Activated CD4-positive, alpha-beta T cell treated with anti-CD3 and anti-CD28 coated beads for 36 hours (primary cell): Measurements from ENCODE around the gene IL3. TPM values are rescaled to one million over a fixed set of nuclear protein-coding genes. Genes with fewer than 3 reads are reported as not detected.
A peak's percentile ranks its signal among the peaks of the same experiment; 100 is the strongest.

Experiments
- ATAC-seq: fragments of 200-7000 bp; cut with Tn5 transposase; one replicate; pipeline ENCODE4 v1.10.0; 2021; ENCODE audit warnings: mild to moderate bottlenecking, moderate library complexity
- CTCF ChIA-PET: fragments of 350-600 bp; sonication (Branson Sonifier 250); formaldehyde crosslinking; loops from one replicate; lab custom pipeline; 2021; ENCODE audit warnings: antibody characterized with exemption; lab: Charles Lee
- POLR2A ChIA-PET: fragments of 350-600 bp; sonication (Branson Sonifier 250); formaldehyde crosslinking; loops from one replicate; lab custom pipeline; 2021; ENCODE audit warnings: antibody characterized with exemption, inconsistent platforms; lab: Charles Lee
- DNase-seq: peaks from one replicate; pipeline ENCODE4 v3.0.0-alpha.2; 2020
- H3K27ac Mint-ChIP-seq: one replicate; pipeline ENCODE4 v1.8.0; 2021; ENCODE audit warnings: mixed read lengths
- H3K27me3 Mint-ChIP-seq: one replicate; pipeline ENCODE4 v1.8.0; 2021; ENCODE audit warnings: mixed read lengths
- H3K36me3 Mint-ChIP-seq: one replicate; pipeline ENCODE4 v1.8.0; 2021; ENCODE audit warnings: low read depth, mixed read lengths
- H3K4me1 Mint-ChIP-seq: one replicate; pipeline ENCODE4 v1.8.0; 2021; ENCODE audit warnings: mixed read lengths
- H3K4me3 Mint-ChIP-seq: one replicate; pipeline ENCODE4 v1.8.0; 2021; ENCODE audit warnings: mild to moderate bottlenecking, moderate library complexity, mixed read lengths
- H3K9me3 Mint-ChIP-seq: one replicate; pipeline ENCODE4 v1.8.0; 2021; ENCODE audit warnings: low read depth, mixed read lengths
- intact Hi-C, 2 experiments: fragments of 100-400 bp; cut with DNase I in 1 of 2; cut with micrococcal nuclease in 1 of 2; formaldehyde crosslinking; loops; one replicate each; pipeline versions ENCODE4 v1.14.2 to v1.15.1; 2022 to 2024; cut with DNase I, micrococcal nuclease
- total RNA-seq, 2 experiments: library from RNA; stranded (reverse); gene quantifications; one replicate each; pipeline ENCODE4 v1.2.3, GENCODE V29; 2021

The IL3 gene
- total RNA-seq = 10 to 100 TPM; 10.8 to 11.6 TPM

GRCh38 chr5:132060501-132061161, at the start of gene IL3:
TSS of gene IL3 (plus strand) at chr5:132060655. CDS start at chr5:132060707, 52 bp downstream.
- DNase-seq (peak; percentile 3), ATAC-seq (no peak)
- Mint-ChIP-seq H3K36me3 (no peaks in the 10 kb centered on the region), H3K9me3 (no peaks in the 10 kb centered on the region), H3K4me3 (no peak within 1 kb of the TSS), H3K27me3 (peaks cover 2% of the 10 kb centered on the region), H3K27ac (no peak within 1 kb of the TSS), H3K4me1 (peaks cover 43% of the 10 kb centered on the region)
- intact Hi-C loops = no loop called here
- ChIA-PET CTCF (interaction anchor here (3.6 to 4.2 kb wide), 2 partner anchors 119 to 472 kb away, joined by 23 to 30 read pairs; no protein-coding TSS in a partner anchor), POLR2A (no interaction called here)

- Mint-ChIP-seq H3K36me3 (no peaks in the 10 kb centered on the region), H3K4me1 (peaks cover 18% of the 10 kb centered on the region), H3K4me3 (peak overlapping the region; percentile 68), H3K27me3 (peaks cover 50% of the 10 kb centered on the region), H3K27ac (no peak overlapping the region), H3K9me3 (no peaks in the 10 kb centered on the region)
- ATAC-seq (no peak), DNase-seq (no peak)
- CTCF ChIA-PET = interaction anchor here (0.6 to 6.9 kb wide), 5 partner anchors 10 to 422 kb away, joined by 3 to 109 read pairs (median 3); no protein-coding TSS in a partner anchor
- intact Hi-C loops = no loop called here
- POLR2A ChIA-PET = interaction anchor here (0.6 kb wide), 2 partner anchors 370 to 482 kb away, joined by 3 read pairs; no protein-coding TSS in a partner anchor
Measured at GRCh38 chr5:132010989-132011621, 49.4 kb upstream of the IL3 start.

- peak; percentile 65 for DNase-seq
- peak; percentile 47 for ATAC-seq
- Mint-ChIP-seq H3K36me3 (no peaks in the 10 kb centered on the region), H3K4me1 (peaks cover 23% of the 10 kb centered on the region), H3K27ac (no peak within 1 kb of the TSS), H3K4me3 (peak within 1 kb of the TSS; percentile 68), H3K9me3 (no peaks in the 10 kb centered on the region), H3K27me3 (peaks cover 57% of the 10 kb centered on the region)
- intact Hi-C loops = no loop called here
- CTCF ChIA-PET = interaction anchor here (0.6 to 6.9 kb wide), 3 partner anchors 179 to 423 kb away, joined by 3 to 109 read pairs (median 5); no protein-coding TSS in a partner anchor
- POLR2A ChIA-PET = interaction anchor here (0.6 kb wide), 2 partner anchors 371 to 482 kb away, joined by 3 read pairs; no protein-coding TSS in a partner anchor
Measured at GRCh38 chr5:132011622-132012343, 48.7 kb upstream of the IL3 start, which contains the start of gene ACSL6. TSS of gene ACSL6 (minus strand) at chr5:132011658. CDS start at chr5:132011553, 105 bp downstream.

GRCh38 chr5:132012371-132013005, 48.0 kb upstream of the IL3 start:
- Mint-ChIP-seq H3K4me1 (peaks cover 26% of the 10 kb centered on the region), H3K9me3 (no peaks in the 10 kb centered on the region), H3K4me3 (peak overlapping the region; percentile 45), H3K27me3 (peaks cover 63% of the 10 kb centered on the region), H3K27ac (no peak overlapping the region), H3K36me3 (no peaks in the 10 kb centered on the region)
- intact Hi-C loops = no loop called here
- peak; percentile 32 for ATAC-seq
- CTCF ChIA-PET = interaction anchor here (0.6 to 1.0 kb wide), 3 partner anchors 51 to 425 kb away, joined by 3 to 5 read pairs (median 4); no protein-coding TSS in a partner anchor
- POLR2A ChIA-PET = interaction anchor here (0.5 kb wide), 1 partner anchor 43 kb away, joined by 5 read pairs; no protein-coding TSS in a partner anchor
- peak; percentile 60 for DNase-seq

GRCh38 chr5:132013006-132013689, 47.3 kb upstream of the IL3 start:
- intact Hi-C loops = no loop called here
- ChIA-PET POLR2A (interaction anchor here (0.5 kb wide), 1 partner anchor 44 kb away, joined by 5 read pairs; no protein-coding TSS in a partner anchor), CTCF (interaction anchor here (0.7 to 1.0 kb wide), 2 partner anchors 50 to 426 kb away, joined by 3 to 4 read pairs; no protein-coding TSS in a partner anchor)
- DNase-seq (no peak), ATAC-seq (no peak)
- Mint-ChIP-seq H3K36me3 (no peaks in the 10 kb centered on the region), H3K27me3 (peaks cover 69% of the 10 kb centered on the region), H3K4me1 (peaks cover 27% of the 10 kb centered on the region), H3K27ac (no peak overlapping the region), H3K4me3 (no peak overlapping the region), H3K9me3 (no peaks in the 10 kb centered on the region)

- Mint-ChIP-seq H3K9me3 (no peaks in the 10 kb centered on the region), H3K4me1 (peaks cover 28% of the 10 kb centered on the region), H3K27me3 (peaks cover 68% of the 10 kb centered on the region), H3K4me3 (no peak overlapping the region), H3K27ac (no peak overlapping the region), H3K36me3 (no peaks in the 10 kb centered on the region)
- ChIA-PET CTCF (no interaction called here), POLR2A (no interaction called here)
- intact Hi-C loops = no loop called here
- DNase-seq = no peak
- no peak for ATAC-seq
Measured at GRCh38 chr5:132013711-132014110, 46.7 kb upstream of the IL3 start.

GRCh38 chr5:132016721-132017250, 43.7 kb upstream of the IL3 start:
- ATAC-seq (no peak), DNase-seq (no peak)
- Mint-ChIP-seq H3K27me3 (peaks cover 55% of the 10 kb centered on the region), H3K9me3 (no peaks in the 10 kb centered on the region), H3K36me3 (no peaks in the 10 kb centered on the region), H3K4me3 (no peak overlapping the region), H3K4me1 (peaks cover 41% of the 10 kb centered on the region), H3K27ac (no peak overlapping the region)
- intact Hi-C loops = no loop called here
- POLR2A ChIA-PET = no interaction called here
- CTCF ChIA-PET = interaction anchor here (0.7 to 1.0 kb wide), 2 partner anchors 9 to 427 kb away, joined by 3 read pairs; no protein-coding TSS in a partner anchor

- DNase-seq (no peak), ATAC-seq (no peak)
- H3K9me3 Mint-ChIP-seq = no peaks in the 10 kb centered on the region
- peaks cover 41% of the 10 kb centered on the region for H3K4me1 Mint-ChIP-seq
- H3K27me3 Mint-ChIP-seq = peaks cover 52% of the 10 kb centered on the region
- ChIA-PET POLR2A (no interaction called here), CTCF (interaction anchor here (0.7 to 1.0 kb wide), 2 partner anchors 9 to 428 kb away, joined by 3 read pairs; no protein-coding TSS in a partner anchor)
- no peak overlapping the region for H3K4me3 Mint-ChIP-seq
- H3K36me3 Mint-ChIP-seq = no peaks in the 10 kb centered on the region
- intact Hi-C loops = no loop called here
- no peak overlapping the region for H3K27ac Mint-ChIP-seq
Measured at GRCh38 chr5:132017316-132017715, 43.1 kb upstream of the IL3 start.

GRCh38 chr5:132017738-132018625, 42.5 kb upstream of the IL3 start:
- Mint-ChIP-seq H3K27me3 (peaks cover 48% of the 10 kb centered on the region), H3K4me3 (no peak overlapping the region), H3K36me3 (no peaks in the 10 kb centered on the region), H3K9me3 (no peaks in the 10 kb centered on the region), H3K27ac (no peak overlapping the region), H3K4me1 (peaks cover 41% of the 10 kb centered on the region)
- DNase-seq (no peak), ATAC-seq (no peak)
- intact Hi-C loops = no loop called here
- ChIA-PET POLR2A (no interaction called here), CTCF (interaction anchor here (0.7 to 1.0 kb wide), 2 partner anchors 10 to 428 kb away, joined by 3 read pairs; no protein-coding TSS in a partner anchor)
